Measurements from ENCODE around the gene TMEM131. TPM values are rescaled to one million over a fixed set of nuclear protein-coding genes. Genes with fewer than 3 reads are reported as not detected.

Gene TMEM131
- total RNA-seq, 2 experiments from 2014 or later, result 23.1 to 23.7 TPM

DNA sequence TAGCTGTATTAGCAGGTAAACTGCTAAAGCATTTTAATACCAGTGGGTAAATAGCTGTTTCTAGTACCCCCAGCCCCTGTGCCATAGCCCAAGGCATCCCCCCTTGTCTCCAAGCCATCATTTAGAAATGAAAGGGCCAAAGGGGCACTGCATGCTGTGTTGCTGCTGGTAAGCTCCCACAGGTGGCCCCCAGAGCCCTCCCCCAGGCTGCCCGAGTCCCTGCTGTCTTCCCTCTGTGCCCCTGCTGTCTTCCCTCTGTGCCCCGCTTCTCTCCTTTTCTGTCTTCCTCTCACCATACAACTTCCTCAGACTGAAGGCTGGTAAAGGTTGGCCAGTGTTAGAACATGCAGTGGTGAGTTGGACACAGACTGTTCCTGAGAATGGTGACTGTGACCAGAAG, 240.3 kb downstream of the TMEM131 start:
- Mint-ChIP-seq H3K36me3 (peaks cover 16% of the 10 kb centered on the region), H3K27me3 (no peaks in the 10 kb centered on the region), H3K27ac (no peak overlapping the region), H3K4me1 (ENCODE audit: low read depth) (peaks cover 9% of the 10 kb centered on the region), H3K9me3 (no peaks in the 10 kb centered on the region), H3K4me3 (no peak overlapping the region)
- CTCF ChIA-PET, result interaction anchor here (1.5 to 1.6 kb wide), 2 partner anchors 15 to 55 kb away, joined by 5 to 11 read pairs; no protein-coding TSS in a partner anchor
- DNase-seq, result no peak
- POLR2A ChIA-PET, result no interaction called here
- intact Hi-C loops (cut with micrococcal nuclease), result no loop called here

DNA sequence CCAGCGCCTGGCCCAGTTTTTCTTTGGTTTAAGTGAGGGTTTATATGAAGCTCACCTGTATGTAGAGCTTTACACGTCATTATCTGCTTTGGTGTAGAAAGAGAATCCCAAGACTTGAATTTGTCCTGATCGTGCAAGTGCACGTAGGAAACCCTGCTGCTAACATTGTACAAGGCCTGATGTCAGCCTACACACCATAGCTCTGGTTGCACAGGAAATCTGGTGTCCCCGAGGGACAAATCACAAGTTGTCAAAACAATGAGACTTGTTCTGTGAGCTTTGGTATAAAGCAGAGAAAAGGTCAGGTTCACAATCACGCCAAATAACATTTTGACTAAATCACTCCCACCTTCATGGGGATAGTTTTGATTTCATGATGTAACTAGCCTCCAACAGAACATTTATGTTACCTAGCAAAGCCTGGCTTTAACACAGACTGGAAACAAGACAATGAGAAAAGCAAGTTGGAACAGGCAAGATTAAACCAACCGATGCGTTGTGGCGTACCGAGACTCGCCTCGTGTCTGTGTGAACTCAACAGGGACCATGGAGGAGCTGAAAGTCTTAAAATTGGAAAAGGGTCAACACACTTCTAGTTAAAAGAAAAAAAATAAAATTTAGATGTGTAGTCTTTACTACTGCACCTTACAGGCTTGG, 240.9 kb downstream of the TMEM131 start:
- no peaks in the 10 kb centered on the region for H3K9me3 Mint-ChIP-seq
- ChIA-PET POLR2A (no interaction called here), CTCF (interaction anchor here (0.7 to 1.6 kb wide), 5 partner anchors 14 to 164 kb away, joined by 3 to 11 read pairs (median 5); no protein-coding TSS in a partner anchor)
- H3K4me1 Mint-ChIP-seq (ENCODE audit: low read depth), result peaks cover 5% of the 10 kb centered on the region
- H3K27me3 Mint-ChIP-seq, result no peaks in the 10 kb centered on the region
- peaks cover 15% of the 10 kb centered on the region for H3K36me3 Mint-ChIP-seq
- H3K4me3 Mint-ChIP-seq, result no peak overlapping the region
- intact Hi-C loops (cut with micrococcal nuclease), result no loop called here
- H3K27ac Mint-ChIP-seq, result no peak overlapping the region
- DNase-seq, result no peak

DNA sequence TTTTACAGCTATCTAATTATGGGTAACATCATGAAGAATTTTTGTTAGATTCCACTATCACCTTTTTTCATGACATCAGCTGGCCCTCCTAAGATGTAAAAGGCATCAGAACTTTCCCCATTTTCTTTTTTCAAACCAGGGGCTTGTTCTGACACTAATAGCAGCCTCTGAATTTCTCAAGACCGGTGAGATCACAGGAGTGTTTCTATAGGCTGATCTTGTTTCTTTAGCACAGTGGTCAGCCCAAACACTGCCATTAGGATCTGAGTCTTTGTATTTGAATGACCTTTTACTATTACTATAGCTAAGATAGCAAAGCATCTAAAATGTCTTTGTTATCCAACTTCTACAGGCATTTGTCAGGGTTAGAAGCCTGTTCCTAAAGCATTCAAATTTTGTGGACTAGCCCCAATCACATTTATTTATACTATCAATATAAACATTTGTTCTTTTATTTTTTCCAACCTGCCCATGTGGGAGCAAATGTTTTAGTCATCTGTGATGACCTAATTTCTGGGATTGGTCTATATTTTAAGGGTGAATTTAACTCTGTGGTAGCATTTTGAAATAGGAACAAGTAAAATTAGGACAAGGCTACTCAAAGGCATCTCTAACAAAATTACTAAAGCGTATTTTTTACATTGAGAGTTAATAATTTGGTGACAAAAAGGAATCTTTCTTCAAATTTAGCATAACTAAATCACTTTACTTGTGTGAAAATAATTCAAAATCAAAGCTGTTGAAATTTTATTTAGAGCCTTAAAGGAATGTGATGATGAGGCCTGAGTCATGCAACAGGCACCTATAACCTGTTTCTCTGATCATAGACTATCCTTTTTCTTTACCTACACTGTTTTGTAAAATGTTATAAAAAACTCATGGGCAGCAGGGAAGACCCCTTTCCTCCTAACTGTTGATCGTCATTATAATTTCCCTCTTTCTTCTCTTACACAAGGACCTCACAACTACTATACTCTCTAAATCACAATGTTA, 243.1 kb downstream of the TMEM131 start:
- intact Hi-C loops (cut with micrococcal nuclease), result no loop called here
- ChIA-PET POLR2A (no interaction called here), CTCF (interaction anchor here (1.1 to 1.6 kb wide), 6 partner anchors 10 to 162 kb away, joined by 3 to 6 read pairs (median 4); partner anchors contain the start of gene ZAP70)
- Mint-ChIP-seq H3K4me1 (ENCODE audit: low read depth) (peaks cover 5% of the 10 kb centered on the region), H3K36me3 (peaks cover 9% of the 10 kb centered on the region), H3K4me3 (no peak overlapping the region), H3K9me3 (no peaks in the 10 kb centered on the region), H3K27me3 (no peaks in the 10 kb centered on the region), H3K27ac (no peak overlapping the region)
- DNase-seq, result no peak

DNA sequence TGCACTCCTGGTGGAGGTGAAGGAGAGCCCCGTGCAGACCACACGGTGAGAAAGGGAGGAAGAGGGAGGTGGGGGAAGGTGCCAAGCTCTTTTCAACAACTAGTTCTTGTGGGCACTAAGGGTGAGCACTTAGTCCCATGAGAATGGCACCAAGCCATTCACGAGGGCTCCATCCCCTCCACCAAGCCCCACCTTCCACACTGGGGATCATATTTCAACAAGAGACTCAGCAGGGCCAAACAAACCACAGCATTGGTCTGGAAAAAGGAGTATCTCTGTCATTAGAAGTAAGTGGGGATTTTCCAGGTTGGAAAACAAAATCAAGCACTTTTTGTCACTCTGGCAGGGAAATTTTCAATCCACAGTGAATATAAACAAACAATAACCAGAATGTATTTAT, 244.0 kb downstream of the TMEM131 start:
- Mint-ChIP-seq H3K36me3 (peaks cover 4% of the 10 kb centered on the region), H3K27ac (no peak overlapping the region), H3K4me1 (ENCODE audit: low read depth) (peaks cover 12% of the 10 kb centered on the region), H3K27me3 (no peaks in the 10 kb centered on the region), H3K4me3 (no peak overlapping the region), H3K9me3 (no peaks in the 10 kb centered on the region)
- no peak for DNase-seq
- POLR2A ChIA-PET, result no interaction called here
- intact Hi-C loops (cut with micrococcal nuclease), result no loop called here
- CTCF ChIA-PET, result interaction anchor here (0.6 to 1.6 kb wide), 5 partner anchors 11 to 52 kb away, joined by 3 to 4 read pairs (median 3); no protein-coding TSS in a partner anchor

DNA sequence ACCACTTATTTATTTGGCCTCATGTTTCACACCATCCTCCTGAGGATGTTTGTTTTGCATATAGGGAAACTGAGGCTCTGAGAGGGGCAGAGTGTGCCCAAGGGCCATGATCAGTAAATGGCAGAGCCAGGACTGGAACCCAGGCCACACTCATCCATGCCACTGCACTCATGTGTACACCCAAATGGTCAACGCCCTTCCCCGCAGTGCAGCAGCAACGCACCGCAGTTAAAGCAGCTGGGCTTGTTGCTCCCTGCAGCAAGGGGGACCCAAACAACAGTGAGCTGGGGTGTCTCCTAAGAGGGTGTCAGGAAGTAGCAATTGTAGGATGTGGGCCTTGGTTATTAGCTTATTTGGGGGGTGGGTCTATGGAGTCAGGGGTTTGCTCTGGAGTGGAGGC, 245.7 kb downstream of the TMEM131 start:
- intact Hi-C loops (cut with micrococcal nuclease), result no loop called here

DNA sequence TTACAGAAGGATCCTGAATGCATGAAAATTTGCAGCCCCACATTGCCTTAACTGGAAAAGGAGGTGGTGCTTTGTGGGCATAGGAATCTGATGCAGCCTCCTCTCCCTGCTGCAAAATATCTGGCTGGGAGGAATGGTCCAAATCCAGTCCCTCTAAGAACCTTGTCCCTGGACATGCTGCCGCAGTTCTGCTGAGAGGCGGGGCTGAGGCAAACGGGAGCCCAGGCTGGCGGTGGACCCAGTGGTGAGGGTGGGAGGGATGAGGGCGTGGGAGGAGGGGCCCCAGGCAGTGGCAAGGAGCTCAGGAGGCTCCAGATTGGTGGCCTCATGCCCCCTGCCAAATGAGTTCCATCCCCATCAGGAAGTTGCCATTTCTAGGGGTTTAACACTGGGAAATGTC, 246.2 kb downstream of the TMEM131 start:
- ChIA-PET CTCF (no interaction called here), POLR2A (no interaction called here)
- Mint-ChIP-seq H3K9me3 (no peaks in the 10 kb centered on the region), H3K4me3 (no peak overlapping the region), H3K27ac (no peak overlapping the region), H3K36me3 (peaks cover 1% of the 10 kb centered on the region), H3K4me1 (ENCODE audit: low read depth) (peaks cover 28% of the 10 kb centered on the region), H3K27me3 (no peaks in the 10 kb centered on the region)
- intact Hi-C loops (cut with micrococcal nuclease), result loop anchor here (5.0 kb wide), 2 partner anchors 87 to 102 kb away; partner anchors contain the start of genes ACTR1B and COX5B
- DNase-seq, result peak; percentile 7

More for the DNA sequence above, 245.7 kb downstream of the TMEM131 start:
- Mint-ChIP-seq H3K9me3 (no peaks in the 10 kb centered on the region), H3K4me1 (ENCODE audit: low read depth) (peaks cover 26% of the 10 kb centered on the region), H3K27ac (no peak overlapping the region), H3K4me3 (no peak overlapping the region), H3K27me3 (no peaks in the 10 kb centered on the region), H3K36me3 (peaks cover 1% of the 10 kb centered on the region)
- ChIA-PET POLR2A (no interaction called here), CTCF (interaction anchor here (1.6 kb wide), 1 partner anchor 9 kb away, joined by 4 read pairs; no protein-coding TSS in a partner anchor)
- peak; percentile 3 for DNase-seq

DNA sequence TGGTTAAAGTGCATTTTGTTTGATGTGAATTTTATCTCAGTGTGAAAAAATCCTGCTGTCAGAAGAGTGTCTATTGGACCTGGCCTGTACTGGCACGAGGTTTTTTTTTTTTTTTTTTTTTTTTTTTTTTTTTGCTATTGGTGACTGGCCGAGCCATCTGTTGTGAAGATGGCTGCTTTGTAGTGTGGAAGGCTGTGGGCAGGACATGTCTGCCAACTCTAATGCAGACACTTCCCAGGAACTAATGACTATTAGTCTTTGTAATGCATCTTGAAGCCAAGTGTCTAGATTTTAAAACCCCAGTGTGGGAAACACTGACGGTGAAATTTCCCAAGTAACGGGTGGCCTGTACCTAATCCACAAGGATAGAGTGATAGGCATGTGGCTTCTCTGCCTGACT, 248.0 kb downstream of the TMEM131 start:
- intact Hi-C loops (cut with micrococcal nuclease), result loop anchor here (1.0 to 5.0 kb wide), 4 partner anchors 37 to 100 kb away; partner anchors contain the start of genes ACTR1B and COX5B
- ChIA-PET CTCF (interaction anchor here (0.6 to 3.5 kb wide), 17 partner anchors 7 to 1214 kb away, joined by 3 to 53 read pairs (median 6); partner anchors contain the start of genes ACTR1B and ZAP70), POLR2A (no interaction called here)
- Mint-ChIP-seq H3K27ac (no peak overlapping the region), H3K4me1 (ENCODE audit: low read depth) (peaks cover 43% of the 10 kb centered on the region), H3K9me3 (no peaks in the 10 kb centered on the region), H3K27me3 (no peaks in the 10 kb centered on the region), H3K4me3 (no peak overlapping the region), H3K36me3 (peaks cover 4% of the 10 kb centered on the region)
- DNase-seq, result peak; percentile 3

DNA sequence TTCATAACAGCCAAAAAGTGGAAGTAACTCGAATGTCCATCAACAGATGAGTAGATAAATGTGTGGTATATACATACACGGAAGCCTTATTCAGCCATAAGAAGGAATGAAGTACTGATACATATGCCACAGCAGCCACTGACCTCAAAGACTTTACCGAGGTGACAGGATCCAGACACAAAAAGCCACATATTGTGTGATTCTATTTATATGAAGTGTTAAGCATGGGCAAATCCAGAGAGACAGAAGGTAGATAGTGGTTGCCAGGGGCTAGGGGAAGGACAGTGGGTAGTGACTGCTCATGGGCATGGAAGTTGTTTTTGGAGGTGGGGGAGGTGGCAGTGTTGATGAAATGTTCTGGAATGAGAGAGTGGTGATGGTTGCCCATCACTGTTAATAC, 248.5 kb downstream of the TMEM131 start:
- Mint-ChIP-seq H3K27ac (no peak overlapping the region), H3K36me3 (peaks cover 4% of the 10 kb centered on the region), H3K4me1 (ENCODE audit: low read depth) (peaks cover 47% of the 10 kb centered on the region), H3K27me3 (no peaks in the 10 kb centered on the region), H3K4me3 (no peak overlapping the region), H3K9me3 (no peaks in the 10 kb centered on the region)
- peak; percentile 24 for DNase-seq
- POLR2A ChIA-PET, result no interaction called here
- intact Hi-C loops (cut with micrococcal nuclease), result loop anchor here (5.0 kb wide), 2 partner anchors 85 to 100 kb away; partner anchors contain the start of genes ACTR1B and COX5B
- CTCF ChIA-PET, result interaction anchor here (0.9 to 3.5 kb wide), 7 partner anchors 30 to 157 kb away, joined by 3 to 53 read pairs (median 10); partner anchors contain the start of genes ACTR1B and ZAP70

DNA sequence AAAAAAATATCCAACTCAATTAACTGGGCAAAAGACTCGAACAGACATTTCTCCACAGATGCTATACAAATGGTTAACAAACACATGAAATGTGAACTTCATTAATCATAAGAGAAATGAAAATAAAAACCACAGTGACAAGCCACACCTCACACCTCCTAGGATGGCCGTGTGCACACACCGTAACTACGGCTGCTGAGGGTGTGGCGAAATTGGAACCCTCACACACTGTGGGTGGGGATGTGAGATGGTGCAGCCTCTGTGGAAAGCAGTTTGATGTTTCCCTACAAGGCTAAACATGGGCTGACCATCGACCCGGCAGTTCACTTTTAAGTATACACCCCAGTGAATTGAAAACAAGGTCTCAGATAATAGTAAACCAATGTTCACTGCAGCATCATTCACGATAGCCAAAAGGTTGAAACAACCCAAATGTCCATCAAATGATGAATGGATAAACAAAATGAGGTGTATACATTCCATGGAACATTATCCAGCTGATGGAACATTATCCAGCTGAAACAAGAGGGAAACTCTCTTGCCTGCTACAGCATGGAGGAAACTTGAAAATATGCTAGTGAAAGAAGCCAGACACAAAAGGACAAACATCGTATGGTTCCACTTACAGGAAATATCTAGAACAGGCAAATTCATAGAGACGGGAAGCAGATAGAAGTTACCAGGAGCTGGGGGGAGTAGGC, 250.1 kb downstream of the TMEM131 start:
- peak; percentile 77 for DNase-seq
- H3K9me3 Mint-ChIP-seq, result no peaks in the 10 kb centered on the region
- intact Hi-C loops (cut with micrococcal nuclease), result loop anchor here (1.0 to 5.0 kb wide), 3 partner anchors 27 to 98 kb away; partner anchors contain the start of genes ACTR1B and COX5B
- ChIA-PET POLR2A (interaction anchor here (1.0 kb wide), 1 partner anchor 33 kb away, joined by 3 read pairs; the partner anchor contains the start of gene ZAP70), CTCF (interaction anchor here (0.6 to 3.5 kb wide), 5 partner anchors 36 to 155 kb away, joined by 3 to 53 read pairs (median 7); no protein-coding TSS in a partner anchor)
- peaks cover 12% of the 10 kb centered on the region for H3K36me3 Mint-ChIP-seq
- H3K4me1 Mint-ChIP-seq (ENCODE audit: low read depth), result peaks cover 64% of the 10 kb centered on the region
- no peak overlapping the region for H3K4me3 Mint-ChIP-seq
- H3K27ac Mint-ChIP-seq, result peak overlapping the region; percentile 34
- H3K27me3 Mint-ChIP-seq, result no peaks in the 10 kb centered on the region

DNA sequence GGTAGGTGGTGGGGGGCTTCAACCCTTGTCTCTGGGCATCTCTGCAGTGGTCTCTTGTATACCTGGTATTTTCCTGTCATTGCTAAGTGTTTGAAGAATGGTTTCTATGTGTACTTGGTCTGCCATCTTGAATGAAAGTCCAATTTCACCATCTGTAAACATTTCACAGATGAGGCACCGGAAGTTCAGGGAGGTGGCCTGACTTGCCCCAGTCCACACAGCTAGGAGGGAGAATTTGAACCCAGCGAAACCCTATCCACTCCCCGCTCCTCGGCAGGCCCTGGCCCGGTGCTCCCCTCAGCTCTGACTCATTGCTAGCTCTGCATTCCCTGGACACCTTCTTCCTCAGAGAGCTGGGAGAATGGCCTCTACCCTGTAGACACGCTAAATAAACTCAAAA, 251.8 kb downstream of the TMEM131 start:
- POLR2A ChIA-PET, result interaction anchor here (1.1 to 4.4 kb wide), 3 partner anchors 7 to 81 kb away, joined by 3 to 26 read pairs (median 4); partner anchors contain the start of gene ZAP70
- peaks cover 18% of the 10 kb centered on the region for H3K36me3 Mint-ChIP-seq
- H3K27ac Mint-ChIP-seq, result no peak overlapping the region
- intact Hi-C loops (cut with micrococcal nuclease), result no loop called here
- H3K27me3 Mint-ChIP-seq, result no peaks in the 10 kb centered on the region
- no peak overlapping the region for H3K4me3 Mint-ChIP-seq
- CTCF ChIA-PET, result interaction anchor here (0.8 to 2.5 kb wide), 6 partner anchors 31 to 641 kb away, joined by 3 to 10 read pairs (median 5); no protein-coding TSS in a partner anchor
- no peak for DNase-seq
- peaks cover 66% of the 10 kb centered on the region for H3K4me1 Mint-ChIP-seq (ENCODE audit: low read depth)
- H3K9me3 Mint-ChIP-seq, result no peaks in the 10 kb centered on the region

DNA sequence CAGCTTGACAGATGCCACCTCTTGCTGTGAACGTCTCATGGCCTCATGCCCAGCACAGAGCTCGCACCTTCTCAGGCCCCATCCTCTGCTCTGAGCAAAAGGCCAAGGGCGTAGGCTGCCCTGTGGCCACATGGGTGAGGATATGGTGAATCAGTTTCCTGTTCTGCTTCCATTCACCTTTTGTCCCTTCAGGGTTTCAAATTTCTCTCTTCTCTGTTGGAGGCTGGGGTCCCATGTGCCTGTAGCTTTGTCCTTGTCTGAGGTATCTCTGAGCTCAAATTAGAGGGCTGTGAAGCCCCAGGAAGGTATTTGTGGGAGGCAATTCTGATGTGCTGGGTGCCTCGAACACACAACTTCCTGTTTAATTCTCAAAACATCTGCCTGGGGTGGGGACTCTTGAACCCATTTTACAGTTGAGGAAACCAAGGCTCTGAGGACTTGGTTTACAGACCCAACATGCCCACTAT, 253.3 kb downstream of the TMEM131 start:
- intact Hi-C loops (cut with micrococcal nuclease), result loop anchor here (1.0 kb wide), 1 partner anchor 29 kb away; the partner anchor contains the start of gene ZAP70
- DNase-seq, result peak; percentile 70
- ChIA-PET POLR2A (interaction anchor here (1.1 to 4.4 kb wide), 4 partner anchors 14 to 32 kb away, joined by 3 to 26 read pairs (median 8); partner anchors contain the start of gene ZAP70), CTCF (interaction anchor here (1.2 to 4.6 kb wide), 7 partner anchors 15 to 151 kb away, joined by 3 to 37 read pairs (median 26); partner anchors contain the start of gene ZAP70)
- H3K4me1 Mint-ChIP-seq (ENCODE audit: low read depth), result peaks cover 59% of the 10 kb centered on the region
- H3K27me3 Mint-ChIP-seq, result no peaks in the 10 kb centered on the region
- peaks cover 28% of the 10 kb centered on the region for H3K36me3 Mint-ChIP-seq
- no peak overlapping the region for H3K4me3 Mint-ChIP-seq
- H3K9me3 Mint-ChIP-seq, result no peaks in the 10 kb centered on the region
- H3K27ac Mint-ChIP-seq, result peak overlapping the region; percentile 79

All from activated CD4-positive, alpha-beta memory T cell treated with anti-CD3 and anti-CD28 coated beads for 36 hours (primary cell).